Measurements from ENCODE around the gene HSDL2.

The HSDL2 gene

GRCh38 chr9:112472996-112473395 is 93.1 kb downstream of the HSDL2 start:
- DNase-seq = no peak

- DNase-seq = no peak
Measured at GRCh38 chr9:112473986-112474385, 94.1 kb downstream of the HSDL2 start.

GRCh38 chr9:112475318-112475717 is 95.4 kb downstream of the HSDL2 start:
- DNase-seq = no peak

DNA sequence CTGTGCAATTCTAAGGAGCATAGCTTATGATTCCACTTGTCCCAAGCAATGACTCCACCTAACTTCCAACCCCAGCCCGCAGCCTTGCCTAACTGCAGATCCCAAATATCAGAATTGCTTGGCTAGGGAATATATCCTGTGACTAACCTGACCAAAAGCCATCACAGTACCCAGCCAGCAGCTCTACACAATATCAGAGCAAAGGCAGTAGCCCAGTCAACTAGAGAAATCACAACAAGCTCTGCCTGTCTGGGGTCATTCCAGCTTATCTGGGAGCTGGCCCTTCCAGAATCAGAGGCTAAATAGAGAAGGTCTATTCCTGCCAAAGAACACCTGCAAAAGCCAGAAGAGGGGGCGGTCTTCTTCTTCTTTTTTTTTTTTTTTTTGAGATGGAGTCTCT is 97.4 kb downstream of the HSDL2 start:
- DNase-seq = no peak

DNA sequence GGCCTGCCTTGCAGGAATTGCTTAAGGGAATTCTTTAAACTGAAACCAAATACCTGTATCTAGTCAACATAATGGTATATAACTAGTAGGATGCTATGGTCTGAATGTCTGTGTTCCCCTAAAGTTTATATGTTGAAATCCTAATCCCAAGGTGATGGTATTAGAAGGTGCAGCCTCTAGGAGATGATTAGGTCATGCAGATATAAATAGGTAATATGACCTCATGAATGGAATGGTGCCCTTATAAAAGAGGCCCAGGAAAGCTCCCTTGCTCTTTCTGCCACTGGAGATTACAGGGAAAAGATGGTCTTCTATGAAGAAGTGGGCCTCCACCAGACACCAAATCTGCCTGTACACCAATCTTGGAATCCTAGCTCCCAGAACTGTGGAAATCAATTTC is 99.3 kb downstream of the HSDL2 start:
- DNase-seq = no peak

DNA sequence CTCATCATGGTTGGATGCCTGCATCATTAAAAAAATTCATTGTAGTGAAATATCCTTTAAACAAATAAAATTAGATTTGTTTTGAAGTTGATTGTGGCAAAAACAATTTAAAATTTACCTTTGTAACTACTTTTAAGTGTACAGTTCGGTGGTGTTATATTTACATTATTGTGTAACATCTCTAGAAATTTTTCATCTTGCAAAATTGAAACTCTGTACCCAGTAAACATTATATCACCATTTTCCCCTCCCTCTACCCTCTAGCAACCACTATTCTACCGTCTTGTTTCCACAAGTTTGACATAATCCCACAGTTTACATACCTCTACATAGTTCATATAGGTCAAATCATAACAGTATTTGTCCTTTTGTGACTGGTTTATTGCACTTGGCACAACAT is 104.7 kb downstream of the HSDL2 start:
- DNase-seq = no peak

DNA sequence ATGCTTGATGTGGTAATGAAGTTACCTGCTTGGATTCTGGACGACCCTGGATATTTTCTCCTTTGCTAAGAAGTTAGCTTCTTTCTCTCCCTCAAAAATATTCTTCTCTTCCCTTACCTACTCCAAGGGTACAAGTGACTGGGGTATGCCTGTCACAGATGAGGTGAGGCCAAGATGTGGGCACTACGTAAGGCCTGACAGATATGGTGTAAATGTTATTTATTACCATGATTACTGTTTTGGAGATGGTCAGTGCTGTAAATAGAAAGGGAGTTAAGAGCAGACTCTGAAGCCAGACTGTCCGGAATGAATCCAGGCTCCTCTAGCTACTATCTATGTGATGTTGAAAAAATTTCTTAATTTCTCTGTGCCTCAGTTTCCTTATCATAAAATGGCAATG is 105.7 kb downstream of the HSDL2 start:
- DNase-seq = no peak

- peak; percentile 85 for DNase-seq
Measured at GRCh38 chr9:112486221-112487007, 106.5 kb downstream of the HSDL2 start, which contains the start of gene KIAA1958. KIAA1958 (plus strand) TSS chr9:112486827; CDS start chr9:112574081, 87,254 bp downstream.

DNA sequence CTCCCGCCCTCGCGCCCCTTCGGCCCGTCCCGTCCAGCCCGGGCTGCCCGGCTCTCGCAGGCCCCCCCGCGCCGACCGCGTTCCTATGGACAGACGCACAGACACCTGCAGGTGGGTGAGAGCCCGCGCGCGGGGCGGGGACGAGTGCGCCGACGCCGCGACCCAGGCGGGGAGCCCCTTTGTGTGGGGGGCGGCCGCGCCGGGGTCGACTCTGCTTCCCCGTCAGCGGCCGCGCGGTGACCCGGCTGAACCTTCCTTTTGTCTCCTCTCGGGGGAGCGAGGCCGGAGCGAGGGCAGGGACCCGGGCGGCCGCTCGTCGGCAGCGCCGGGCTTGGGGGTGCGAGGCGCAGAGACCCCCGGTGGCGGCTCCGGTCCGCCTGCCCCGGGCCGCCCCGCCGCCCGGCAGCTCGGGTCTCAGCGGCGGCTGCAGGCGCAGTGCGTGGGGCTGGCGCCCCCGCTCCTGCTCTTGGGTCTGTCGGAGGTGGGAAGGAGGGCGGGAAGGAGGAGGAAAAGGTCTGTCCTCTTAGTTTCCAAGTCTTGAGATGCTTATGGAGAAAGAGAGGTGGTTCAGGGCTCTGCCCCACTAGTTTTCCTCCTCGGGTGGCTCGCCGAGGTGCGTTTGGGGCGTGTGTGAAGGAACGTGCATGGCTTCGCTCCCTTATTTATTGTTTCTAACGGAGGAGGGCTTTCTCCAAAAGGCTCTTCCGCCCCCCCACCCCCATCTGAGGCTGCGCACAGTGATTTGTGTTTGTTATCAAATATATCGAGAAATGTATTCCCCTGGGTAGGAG is 107.3 kb downstream of the HSDL2 start:
- DNase-seq = peak; percentile 23

DNA sequence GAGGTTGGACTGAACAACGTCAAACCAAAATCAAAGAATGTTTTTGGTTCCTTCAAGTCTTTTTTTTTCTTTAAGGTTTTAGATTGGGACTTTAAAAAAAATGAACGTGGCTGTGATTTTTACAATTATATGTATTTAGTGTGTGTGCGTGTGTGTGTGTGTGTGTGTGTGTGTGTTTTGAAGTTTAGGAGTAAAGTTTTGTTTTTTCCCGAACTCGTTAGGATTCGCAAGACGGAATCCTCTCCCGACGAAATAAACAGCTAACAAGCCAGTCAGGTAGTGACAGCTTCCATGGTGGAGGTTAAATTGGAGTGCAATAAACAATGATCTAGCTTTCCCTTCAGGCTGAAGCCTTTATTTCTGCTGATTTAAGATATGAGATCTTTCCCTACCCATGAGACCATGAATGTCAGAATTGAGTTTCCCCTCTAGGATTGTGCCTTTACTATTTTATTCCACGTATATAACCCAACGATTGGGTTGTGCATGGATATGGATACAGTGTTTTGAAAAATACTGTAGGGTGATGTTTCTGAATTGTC is 108.0 kb downstream of the HSDL2 start:
- no peak for DNase-seq

- DNase-seq = no peak
Measured at GRCh38 chr9:112489039-112489546, 109.2 kb downstream of the HSDL2 start.

- DNase-seq = no peak
Measured at GRCh38 chr9:112489876-112490666, 110.2 kb downstream of the HSDL2 start.

- DNase-seq = no peak
Measured at GRCh38 chr9:112493393-112494137, 113.7 kb downstream of the HSDL2 start.

DNA sequence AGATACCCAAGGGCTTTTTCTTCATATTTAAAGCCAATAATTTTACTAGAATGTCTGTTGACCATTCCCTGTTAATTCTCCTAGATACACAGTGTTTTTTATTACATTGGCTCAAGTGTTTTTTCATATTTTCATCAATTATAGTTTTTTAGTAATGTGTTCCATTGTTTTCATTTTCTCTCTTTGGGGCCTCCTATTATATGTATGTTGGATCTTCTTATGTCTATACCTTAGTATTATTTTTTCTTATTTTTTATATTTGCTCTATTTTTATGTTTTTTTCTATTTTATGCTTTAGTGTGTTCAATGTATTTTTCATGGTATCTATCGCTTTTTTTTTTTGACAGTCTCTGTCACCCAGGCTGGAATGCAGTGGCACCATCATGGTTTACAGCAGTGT is 114.2 kb downstream of the HSDL2 start:
- DNase-seq = no peak

- DNase-seq = no peak
Measured at GRCh38 chr9:112495614-112496013, 115.7 kb downstream of the HSDL2 start.

- no peak for DNase-seq
Measured at GRCh38 chr9:112496074-112496722, 116.3 kb downstream of the HSDL2 start.

GRCh38 chr9:112500842-112501241 is 120.9 kb downstream of the HSDL2 start:
- DNase-seq = no peak

DNA sequence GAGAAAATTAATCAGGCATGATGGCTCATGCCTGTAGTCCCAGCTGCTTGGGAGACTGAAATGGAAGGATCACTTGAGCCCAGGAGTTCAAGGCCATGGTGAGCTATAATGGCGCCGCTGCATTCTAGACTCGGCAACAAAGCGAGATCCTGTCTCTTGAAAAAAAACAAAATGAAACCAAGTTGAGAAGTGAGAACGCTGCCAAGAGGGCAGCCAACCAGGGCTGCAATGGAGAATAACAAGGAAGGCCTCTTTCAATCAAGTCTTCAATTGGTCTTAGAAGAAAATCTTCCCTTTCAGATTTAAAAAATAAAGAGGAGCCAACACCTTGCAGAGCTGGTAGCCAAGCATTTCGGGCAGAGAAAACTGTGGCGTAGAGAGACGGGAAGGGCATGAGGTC is 121.4 kb downstream of the HSDL2 start:
- no peak for DNase-seq

DNA sequence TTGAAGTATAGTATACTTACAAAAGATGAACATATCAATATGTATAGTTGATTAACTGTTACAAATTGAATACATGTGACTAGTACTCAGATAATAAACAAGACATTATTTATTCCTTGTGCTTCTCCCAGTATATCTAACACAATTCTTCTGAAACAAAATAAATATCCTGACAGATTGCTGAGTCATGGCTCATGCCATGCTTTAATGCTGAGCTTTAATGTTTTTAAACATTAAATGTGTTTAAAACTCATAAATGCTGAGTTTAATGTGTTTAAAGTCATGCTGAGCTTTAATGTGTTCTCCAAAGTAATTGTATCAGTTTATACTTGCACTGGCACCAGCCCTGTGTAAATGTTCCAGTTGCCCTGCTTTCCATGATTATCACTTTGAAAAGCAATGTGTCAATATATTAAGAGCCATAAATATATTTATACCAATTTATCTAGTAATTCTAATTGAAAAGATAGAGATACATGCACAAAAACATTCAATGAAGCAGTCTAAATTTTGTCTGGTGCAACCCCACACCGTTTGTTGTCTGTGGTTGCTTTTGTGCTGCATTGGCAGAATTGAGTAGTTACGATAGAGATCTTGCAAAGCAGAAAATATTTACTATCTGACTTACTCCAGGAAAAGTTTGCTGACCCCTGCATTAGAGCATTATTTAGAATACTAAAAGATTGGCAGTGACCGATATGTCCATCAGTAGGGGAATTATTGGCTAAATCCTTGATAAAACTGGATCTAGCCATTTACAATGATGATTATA is 122.5 kb downstream of the HSDL2 start:
- DNase-seq = no peak

- no peak for DNase-seq
Measured at GRCh38 chr9:112503170-112503569, 123.3 kb downstream of the HSDL2 start.

DNA sequence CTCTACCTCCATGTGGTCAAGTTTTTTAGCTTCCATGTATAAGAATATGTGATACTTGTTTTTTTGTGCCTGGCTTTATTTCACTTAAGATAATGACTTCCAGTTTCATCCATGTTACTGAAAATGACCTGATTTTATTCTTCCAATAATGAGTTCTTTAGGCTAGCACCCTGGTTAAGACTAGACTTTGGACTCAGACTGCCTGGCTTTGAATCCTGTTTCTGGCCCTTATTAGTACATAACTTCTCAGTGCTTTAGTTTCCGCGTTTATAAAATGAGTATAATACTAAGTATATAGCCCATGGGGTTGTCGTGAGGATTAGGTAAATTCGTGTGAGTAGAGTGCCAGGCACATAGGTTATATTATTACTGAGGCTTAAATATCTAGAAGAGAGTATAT is 125.2 kb downstream of the HSDL2 start:
- DNase-seq = no peak

Measured in NK-92 treated with Interleukin-12 subunit alpha and Interleukin-12 subunit beta, amount 100 ng/mL, for 24 hours (cell line).